Large intestine (tissue), 3 donors: ENCODE data around the gene GUCY1A1. TPM values are rescaled to one million over a fixed set of nuclear protein-coding genes. Genes with fewer than 3 reads are reported as not detected.

Experiments
- DNase-seq, 2 donors: peaks; one replicate each; pipeline versions ENCODE4 v3.0.0 to v3.0.0-alpha.2; 2013
- H3K27ac ChIP-seq: one replicate; pipeline ENCODE4 v1.5.1; 2013; ENCODE audit warnings: low read length
- H3K27me3 ChIP-seq: 2 replicates; pipeline ENCODE4 v1.6.1; 2013; ENCODE audit warnings: low read length; ENCODE audit not compliant: control insufficient read depth, insufficient read depth
- H3K36me3 ChIP-seq: 2 replicates; pipeline ENCODE4 v1.6.1; 2013; ENCODE audit warnings: low read length; ENCODE audit not compliant: control insufficient read depth, insufficient read depth
- H3K4me1 ChIP-seq: one replicate; pipeline ENCODE4 v1.6.1; 2013; ENCODE audit warnings: low read length; ENCODE audit not compliant: control insufficient read depth, insufficient read depth
- H3K4me3 ChIP-seq: one replicate; pipeline ENCODE4 v1.5.1; 2013; ENCODE audit warnings: low read length
- H3K9me3 ChIP-seq: one replicate; pipeline ENCODE4 v1.6.1; 2013; ENCODE audit warnings: mild to moderate bottlenecking, low read depth, low read length, moderate library complexity; ENCODE audit not compliant: control insufficient read depth
- WGBS: methylation state at CpG from one replicate; pipeline ENCODE4 v1.1.5; 2013; ENCODE audit warnings: low lambda C conversion rate; ENCODE audit not compliant: insufficient coverage; 5-methylcytosine and 5-hydroxymethylcytosine counted together
- polyA plus RNA-seq: library from polyadenylated mRNA; unstranded; fragments of 120-200 nt; gene quantifications from one replicate; pipeline ENCODE4 v1.2.1, GENCODE V29; 2013

Gene GUCY1A1
- polyA plus RNA-seq, 1 donor: 25.3 TPM

- no peaks in the 10 kb centered on the region for H3K27me3 ChIP-seq
- 80% methylated on average over 1 of the region's 2 CpGs for WGBS
- no peaks in the 10 kb centered on the region for H3K4me1 ChIP-seq
- DNase-seq: peak in 1 of 2 donors; percentile 54
- H3K4me3 ChIP-seq: no peak overlapping the region
- no peaks in the 10 kb centered on the region for H3K36me3 ChIP-seq
- H3K9me3 ChIP-seq: peaks cover 3% of the 10 kb centered on the region
- no peak overlapping the region for H3K27ac ChIP-seq
Measured at GRCh38 chr4:155675709-155676429, 9.2 kb downstream of the GUCY1A1 start.

GRCh38 chr4:155676430-155676825 lies 9.8 kb downstream of the GUCY1A1 start:
- Histone ChIP-seq H3K9me3 (peaks cover 3% of the 10 kb centered on the region), H3K27ac (no peak overlapping the region), H3K4me3 (no peak overlapping the region), H3K36me3 (no peaks in the 10 kb centered on the region), H3K27me3 (no peaks in the 10 kb centered on the region), H3K4me1 (no peaks in the 10 kb centered on the region)
- DNase-seq: peak in 1 of 2 donors; percentile 11
- WGBS: no CpG with 5 or more reads among the region's 4 CpGs

- 100% methylated on average over 1 of the region's 2 CpGs for WGBS
- H3K27ac ChIP-seq: no peak overlapping the region
Measured at GRCh38 chr4:155678011-155678410, 11.4 kb downstream of the GUCY1A1 start.

GRCh38 chr4:155679343-155679742 lies 12.7 kb downstream of the GUCY1A1 start:
- H3K4me3 ChIP-seq: no peak overlapping the region
- H3K9me3 ChIP-seq: peaks cover 3% of the 10 kb centered on the region
- no peaks in the 10 kb centered on the region for H3K36me3 ChIP-seq
- WGBS: 100% methylated on average over 1 of the region's 5 CpGs
- no peak for DNase-seq
- H3K27me3 ChIP-seq: no peaks in the 10 kb centered on the region
- no peak overlapping the region for H3K27ac ChIP-seq
- H3K4me1 ChIP-seq: no peaks in the 10 kb centered on the region

More at GRCh38 chr4:155678011-155678410, 11.4 kb downstream of the GUCY1A1 start:
- no peak for DNase-seq
- Histone ChIP-seq H3K27me3 (no peaks in the 10 kb centered on the region), H3K4me1 (no peaks in the 10 kb centered on the region), H3K9me3 (peaks cover 3% of the 10 kb centered on the region), H3K36me3 (no peaks in the 10 kb centered on the region), H3K4me3 (no peak overlapping the region)

GRCh38 chr4:155681886-155682285 lies 15.2 kb downstream of the GUCY1A1 start:
- 90% methylated on average over 2 of the region's 3 CpGs for WGBS
- H3K4me1 ChIP-seq: no peaks in the 10 kb centered on the region
- no peak overlapping the region for H3K27ac ChIP-seq
- H3K27me3 ChIP-seq: no peaks in the 10 kb centered on the region
- peaks cover 3% of the 10 kb centered on the region for H3K9me3 ChIP-seq
- H3K4me3 ChIP-seq: no peak overlapping the region
- H3K36me3 ChIP-seq: no peaks in the 10 kb centered on the region
- no peak for DNase-seq

- Histone ChIP-seq H3K4me1 (no peaks in the 10 kb centered on the region), H3K9me3 (peaks cover under 1% of the 10 kb centered on the region)
- DNase-seq: no peak
Measured at GRCh38 chr4:155684423-155684822, 17.8 kb downstream of the GUCY1A1 start.

GRCh38 chr4:155684892-155685541 lies 18.4 kb downstream of the GUCY1A1 start:
- no CpG with 5 or more reads among the region's 1 CpG for WGBS
- no peaks in the 10 kb centered on the region for H3K36me3 ChIP-seq
- no peaks in the 10 kb centered on the region for H3K4me1 ChIP-seq
- H3K4me3 ChIP-seq: no peak overlapping the region
- no peak overlapping the region for H3K27ac ChIP-seq
- no peaks in the 10 kb centered on the region for H3K27me3 ChIP-seq
- no peak for DNase-seq
- no peaks in the 10 kb centered on the region for H3K9me3 ChIP-seq

More at GRCh38 chr4:155684423-155684822, 17.8 kb downstream of the GUCY1A1 start:
- H3K36me3 ChIP-seq: no peaks in the 10 kb centered on the region
- no peak overlapping the region for H3K4me3 ChIP-seq
- H3K27ac ChIP-seq: no peak overlapping the region
- no peaks in the 10 kb centered on the region for H3K27me3 ChIP-seq
- no CpG with 5 or more reads among the region's 2 CpGs for WGBS

- WGBS: 100% methylated on average over 1 of the region's 6 CpGs
- Histone ChIP-seq H3K9me3 (no peaks in the 10 kb centered on the region), H3K27me3 (no peaks in the 10 kb centered on the region), H3K4me3 (no peak overlapping the region), H3K4me1 (no peaks in the 10 kb centered on the region), H3K36me3 (no peaks in the 10 kb centered on the region), H3K27ac (no peak overlapping the region)
- DNase-seq: no peak
Measured at GRCh38 chr4:155687380-155687982, 20.8 kb downstream of the GUCY1A1 start.

- no peaks in the 10 kb centered on the region for H3K36me3 ChIP-seq
- H3K27ac ChIP-seq: no peak overlapping the region
- no peaks in the 10 kb centered on the region for H3K9me3 ChIP-seq
- H3K4me3 ChIP-seq: no peak overlapping the region
- no peak for DNase-seq
- H3K4me1 ChIP-seq: no peaks in the 10 kb centered on the region
- H3K27me3 ChIP-seq: no peaks in the 10 kb centered on the region
- no CpG with 5 or more reads among the region's 1 CpG for WGBS
Measured at GRCh38 chr4:155688211-155688610, 21.6 kb downstream of the GUCY1A1 start.

GRCh38 chr4:155688860-155689259 lies 22.2 kb downstream of the GUCY1A1 start:
- Histone ChIP-seq H3K27ac (no peak overlapping the region), H3K27me3 (no peaks in the 10 kb centered on the region), H3K36me3 (no peaks in the 10 kb centered on the region), H3K9me3 (no peaks in the 10 kb centered on the region), H3K4me3 (no peak overlapping the region), H3K4me1 (no peaks in the 10 kb centered on the region)
- DNase-seq: no peak
- 90% methylated on average over 2 of the region's 2 CpGs for WGBS
